Measurements from ENCODE around the gene DQX1. TPM values are rescaled to one million over a fixed set of nuclear protein-coding genes. Genes with fewer than 3 reads are reported as not detected.

DQX1 gene
- total and polyA plus RNA-seq, 2 experiments from 2014 or later, result not detected

GRCh38 chr2:74501335-74502071 lies 24.5 kb downstream of the DQX1 start:
- Histone ChIP-seq H3K9ac (no peak overlapping the region), H3K9me3 (ENCODE audit: low read depth) (no peaks in the 10 kb centered on the region), H4K20me1 (ENCODE audit: insufficient read depth) (no peaks in the 10 kb centered on the region), H3K27me3 (replicated peaks; ENCODE audit: insufficient read depth) (no peaks in the 10 kb centered on the region), H3K36me3 (ENCODE audit: low read depth) (no peaks in the 10 kb centered on the region), H2AFZ (no peak overlapping the region), H3F3A (ENCODE audit: insufficient read depth) (peaks cover 13% of the 10 kb centered on the region), H3K4me2 (ENCODE audit: unreplicated experiment) (peak overlapping the region; percentile 92), H3K4me1 (ENCODE audit: insufficient read depth) (peaks cover 30% of the 10 kb centered on the region), H3K27ac (no peak overlapping the region), H3K79me2 (ENCODE audit: insufficient read depth) (peaks cover 20% of the 10 kb centered on the region), H3K9me2 (ENCODE audit: insufficient read depth) (no peaks in the 10 kb centered on the region), H3K4me3 (peak overlapping the region; percentile 76; the same call in 1 of the 2 replicates)
- 83 to 84% methylated on average over 18 of the region's 18 CpGs for WGBS, 2 experiments (ENCODE audit: low coverage in 1 of 2, low lambda C conversion rate in 2 of 2, missing lambda C conversion rate in 2 of 2)
- no peak for TF ChIP-seq EZH2phosphoT487 (IDR thresholded peaks at IDR 0.05; ENCODE audit: insufficient read depth, low read depth)
- no peak for TF ChIP-seq EZH2 (IDR thresholded peaks at IDR 0.05; ENCODE audit: insufficient read depth, poor library complexity, severe bottlenecking)
- DNase-seq, result no peak
- in situ Hi-C loops (cut with MboI), result loop anchor here (5.0 kb wide), 1 partner anchor 86 kb away; no protein-coding TSS in a partner anchor

GRCh38 chr2:74500578-74500946 lies 25.5 kb downstream of the DQX1 start:
- TF ChIP-seq EZH2phosphoT487 (IDR thresholded peaks at IDR 0.05; ENCODE audit: insufficient read depth, low read depth) (no peak), EZH2 (IDR thresholded peaks at IDR 0.05; ENCODE audit: insufficient read depth, poor library complexity, severe bottlenecking) (no peak)

GRCh38 chr2:74499940-74500577 lies 26.0 kb downstream of the DQX1 start:
- H3K4me3 ChIP-seq, result no peak overlapping the region

More at GRCh38 chr2:74500578-74500946, 25.5 kb downstream of the DQX1 start:
- no peaks in the 10 kb centered on the region for H3K9me3 ChIP-seq (ENCODE audit: low read depth)
- H3K9me2 ChIP-seq (ENCODE audit: insufficient read depth), result no peaks in the 10 kb centered on the region
- no peak overlapping the region for H3K27ac ChIP-seq
- H3K4me2 ChIP-seq (ENCODE audit: unreplicated experiment), result no peak overlapping the region
- no peak overlapping the region for H3K4me3 ChIP-seq
- no peak overlapping the region for H2AFZ ChIP-seq
- H3K36me3 ChIP-seq (ENCODE audit: low read depth), result no peaks in the 10 kb centered on the region
- H3K4me1 ChIP-seq (ENCODE audit: insufficient read depth), result peaks cover 21% of the 10 kb centered on the region
- in situ Hi-C loops (cut with MboI), result loop anchor here (5.0 kb wide), 1 partner anchor 87 kb away; no protein-coding TSS in a partner anchor
- no peak for DNase-seq
- peaks cover 12% of the 10 kb centered on the region for H3F3A ChIP-seq (ENCODE audit: insufficient read depth)
- peaks cover 10% of the 10 kb centered on the region for H3K79me2 ChIP-seq (ENCODE audit: insufficient read depth)
- H4K20me1 ChIP-seq (ENCODE audit: insufficient read depth), result no peaks in the 10 kb centered on the region
- no peak overlapping the region for H3K9ac ChIP-seq
- no peaks in the 10 kb centered on the region for H3K27me3 ChIP-seq (replicated peaks; ENCODE audit: insufficient read depth)

GRCh38 chr2:74499267-74499939 lies 26.6 kb downstream of the DQX1 start, which contains the start of gene LBX2:
Gene LBX2 (minus strand): TSS chr2:74499603. CDS start chr2:74499537, 66 bp downstream.
- no peaks in the 10 kb centered on the region for H3K27me3 ChIP-seq (replicated peaks; ENCODE audit: insufficient read depth)
- H3K4me3 ChIP-seq, result peak within 1 kb of the TSS; percentile 68
- WGBS, 2 experiments (ENCODE audit: low coverage in 1 of 2, low lambda C conversion rate in 2 of 2, missing lambda C conversion rate in 2 of 2), result 11 to 15% methylated on average over 48 to 65 of the region's 65 CpGs
- H3K9me3 ChIP-seq (ENCODE audit: low read depth), result no peaks in the 10 kb centered on the region
- peak within 1 kb of the TSS; percentile 68 for H2AFZ ChIP-seq
- H3K9ac ChIP-seq, result 0 out of 2 replicates have a peak within 1 kb of the TSS, but pooled peaks have one; percentile 4
- H3K4me2 ChIP-seq (ENCODE audit: unreplicated experiment), result peak within 1 kb of the TSS; percentile 96
- no peaks in the 10 kb centered on the region for H3K79me2 ChIP-seq (ENCODE audit: insufficient read depth)
- H3K36me3 ChIP-seq (ENCODE audit: low read depth), result no peaks in the 10 kb centered on the region
- in situ Hi-C loops (cut with MboI), result no loop called here
- H3K9me2 ChIP-seq (ENCODE audit: insufficient read depth), result no peaks in the 10 kb centered on the region
- peak; percentile 63 for DNase-seq
- no peaks in the 10 kb centered on the region for H4K20me1 ChIP-seq (ENCODE audit: insufficient read depth)
- peaks cover 5% of the 10 kb centered on the region; the same call in 1 of the 2 replicates for H3F3A ChIP-seq (ENCODE audit: insufficient read depth)
- no peak within 1 kb of the TSS for H3K27ac ChIP-seq
- TF ChIP-seq EZH2 (IDR thresholded peaks at IDR 0.05; ENCODE audit: insufficient read depth, poor library complexity, severe bottlenecking) (peak; percentile 8), EZH2phosphoT487 (IDR thresholded peaks at IDR 0.05; ENCODE audit: insufficient read depth, low read depth) (no peak)
- peaks cover 11% of the 10 kb centered on the region for H3K4me1 ChIP-seq (ENCODE audit: insufficient read depth)

More at GRCh38 chr2:74499940-74500577, 26.0 kb downstream of the DQX1 start:
- H3K4me2 ChIP-seq (ENCODE audit: unreplicated experiment), result no peak overlapping the region
- no peak overlapping the region for H2AFZ ChIP-seq
- no peaks in the 10 kb centered on the region for H4K20me1 ChIP-seq (ENCODE audit: insufficient read depth)
- H3K36me3 ChIP-seq (ENCODE audit: low read depth), result no peaks in the 10 kb centered on the region
- in situ Hi-C loops (cut with MboI), result loop anchor here (5.0 kb wide), 1 partner anchor 87 kb away; no protein-coding TSS in a partner anchor
- no peak overlapping the region for H3K27ac ChIP-seq
- no peak overlapping the region for H3K9ac ChIP-seq
- no peaks in the 10 kb centered on the region for H3K9me2 ChIP-seq (ENCODE audit: insufficient read depth)
- no peak for TF ChIP-seq EZH2phosphoT487 (IDR thresholded peaks at IDR 0.05; ENCODE audit: insufficient read depth, low read depth)
- TF ChIP-seq EZH2 (IDR thresholded peaks at IDR 0.05; ENCODE audit: insufficient read depth, poor library complexity, severe bottlenecking), result no peak
- H3K9me3 ChIP-seq (ENCODE audit: low read depth), result no peaks in the 10 kb centered on the region
- H3K79me2 ChIP-seq (ENCODE audit: insufficient read depth), result peaks cover 5% of the 10 kb centered on the region; the same call in 1 of the 2 replicates
- H3K4me1 ChIP-seq (ENCODE audit: insufficient read depth), result peaks cover 16% of the 10 kb centered on the region
- WGBS, 2 experiments (ENCODE audit: low coverage in 1 of 2, low lambda C conversion rate in 2 of 2, missing lambda C conversion rate in 2 of 2), result 69 to 72% methylated on average over 15 of the region's 15 CpGs
- no peak for DNase-seq
- H3K27me3 ChIP-seq (replicated peaks; ENCODE audit: insufficient read depth), result no peaks in the 10 kb centered on the region
- peaks cover 12% of the 10 kb centered on the region for H3F3A ChIP-seq (ENCODE audit: insufficient read depth)
